Colonic mucosa (tissue), 4 donors: ENCODE data around the gene SLC17A4. TPM values are rescaled to one million over a fixed set of nuclear protein-coding genes. Genes with fewer than 3 reads are reported as not detected.

ENCODE experiments used
- DNase-seq: peaks from one replicate; pipeline ENCODE4 v3.0.0-alpha.2; 2020
- H3K27ac ChIP-seq: fragments of 200-600 bp; one replicate; pipeline ENCODE4 v1.8.0; 2021
- H3K27me3 ChIP-seq: fragments of 200-600 bp; one replicate; pipeline ENCODE4 v1.8.0; 2021
- H3K36me3 ChIP-seq: fragments of 200-600 bp; one replicate; pipeline ENCODE4 v1.8.0; 2021
- H3K4me1 ChIP-seq: fragments of 200-600 bp; one replicate; pipeline ENCODE4 v1.8.0; 2021; ENCODE audit warnings: mild to moderate bottlenecking
- H3K4me3 ChIP-seq: fragments of 200-600 bp; one replicate; pipeline ENCODE4 v1.8.0; 2021
- H3K9ac ChIP-seq, 2 donors: one replicate each; pipeline ENCODE4 v1.7.0; 2013; ENCODE audit warnings: control low read depth in 2 of 2, low read depth in 2 of 2, low read length in 2 of 2
- H3K9me3 ChIP-seq: fragments of 200-600 bp; one replicate; pipeline ENCODE4 v1.8.0; 2021
- intact Hi-C: fragments of 100-400 bp; cut with DNase I; formaldehyde crosslinking; loops from one replicate; pipeline ENCODE4 v1.14.1; 2022
- total RNA-seq, 2 donors: library from RNA; stranded (reverse); fragmentation: NEBNext Ultra II Directional in 1 of 2; extraction: Animal tissue kit (Norgen Biotek cat#: 25700) in 1 of 2; gene quantifications; one replicate each; pipeline ENCODE4 v1.2.1, GENCODE V29; 2021
- TF ChIP-seq, protein P1 (sequence below): fragments of 200-600 bp; IDR thresholded peaks from one replicate; pipeline ENCODE4 v1.8.0; 2022; ENCODE audit warnings: antibody characterized with exemption, mild to moderate bottlenecking
- donor health status: healthy.
- donor health status: DM: no; HTN: no; CAD: no.
- donor health status: DM: no; HTN: no; CAD: no.

Gene SLC17A4
- total RNA-seq, 2 donors from 2014 or later, result 11.3 to 27.7 TPM

DNA sequence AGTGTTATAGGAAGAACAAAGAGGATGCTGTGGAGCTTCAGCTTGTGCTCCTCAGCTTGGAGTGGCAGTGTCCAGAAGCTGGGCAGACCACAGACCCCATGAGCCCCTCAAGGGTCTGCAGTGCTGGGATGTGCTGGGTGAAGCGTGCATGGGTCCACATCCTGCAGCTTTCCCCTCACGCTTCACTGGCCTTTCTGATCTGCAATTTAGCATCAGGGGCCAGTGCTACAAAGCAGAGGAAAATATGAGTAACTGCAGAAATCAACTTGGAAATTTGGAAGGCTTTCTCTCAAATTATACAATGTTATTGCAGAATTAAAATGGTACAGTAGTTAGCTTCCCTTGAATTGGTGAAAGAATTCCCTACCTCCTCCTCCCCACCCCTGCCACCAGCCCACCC lies 10.1 kb downstream of the SLC17A4 start:
- Histone ChIP-seq H3K9me3 (no peaks in the 10 kb centered on the region), H3K4me3 (no peak overlapping the region), H3K36me3 (no peaks in the 10 kb centered on the region), H3K9ac (no peak overlapping the region), H3K27me3 (no peaks in the 10 kb centered on the region), H3K4me1 (no peaks in the 10 kb centered on the region), H3K27ac (no peak overlapping the region)
- TF ChIP-seq, protein P1, sequence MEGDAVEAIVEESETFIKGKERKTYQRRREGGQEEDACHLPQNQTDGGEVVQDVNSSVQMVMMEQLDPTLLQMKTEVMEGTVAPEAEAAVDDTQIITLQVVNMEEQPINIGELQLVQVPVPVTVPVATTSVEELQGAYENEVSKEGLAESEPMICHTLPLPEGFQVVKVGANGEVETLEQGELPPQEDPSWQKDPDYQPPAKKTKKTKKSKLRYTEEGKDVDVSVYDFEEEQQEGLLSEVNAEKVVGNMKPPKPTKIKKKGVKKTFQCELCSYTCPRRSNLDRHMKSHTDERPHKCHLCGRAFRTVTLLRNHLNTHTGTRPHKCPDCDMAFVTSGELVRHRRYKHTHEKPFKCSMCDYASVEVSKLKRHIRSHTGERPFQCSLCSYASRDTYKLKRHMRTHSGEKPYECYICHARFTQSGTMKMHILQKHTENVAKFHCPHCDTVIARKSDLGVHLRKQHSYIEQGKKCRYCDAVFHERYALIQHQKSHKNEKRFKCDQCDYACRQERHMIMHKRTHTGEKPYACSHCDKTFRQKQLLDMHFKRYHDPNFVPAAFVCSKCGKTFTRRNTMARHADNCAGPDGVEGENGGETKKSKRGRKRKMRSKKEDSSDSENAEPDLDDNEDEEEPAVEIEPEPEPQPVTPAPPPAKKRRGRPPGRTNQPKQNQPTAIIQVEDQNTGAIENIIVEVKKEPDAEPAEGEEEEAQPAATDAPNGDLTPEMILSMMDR, result no peak
- no peak for DNase-seq
- intact Hi-C loops, result no loop called here

DNA sequence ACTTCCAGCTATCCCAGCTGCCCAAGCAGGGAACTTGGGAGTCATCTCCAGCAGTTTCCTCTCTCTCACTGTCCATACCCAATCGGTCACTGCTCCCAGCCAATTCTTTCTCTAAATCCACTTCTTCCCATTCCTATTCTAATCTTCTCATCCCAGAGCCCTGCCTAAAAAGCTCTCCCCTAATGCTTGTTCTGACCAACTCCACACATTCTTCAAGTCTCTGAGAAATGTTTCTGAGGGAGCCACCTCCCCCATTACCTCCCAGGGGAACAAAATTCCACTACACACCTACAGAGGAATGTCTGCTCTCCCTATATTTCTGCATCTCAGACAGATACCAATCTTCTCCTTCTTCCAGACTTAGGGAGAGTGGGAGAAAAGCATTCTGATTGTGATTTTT lies 14.0 kb downstream of the SLC17A4 start:
- H3K9me3 ChIP-seq, result no peaks in the 10 kb centered on the region
- intact Hi-C loops, result no loop called here
- TF ChIP-seq, protein P1, result no peak

DNA sequence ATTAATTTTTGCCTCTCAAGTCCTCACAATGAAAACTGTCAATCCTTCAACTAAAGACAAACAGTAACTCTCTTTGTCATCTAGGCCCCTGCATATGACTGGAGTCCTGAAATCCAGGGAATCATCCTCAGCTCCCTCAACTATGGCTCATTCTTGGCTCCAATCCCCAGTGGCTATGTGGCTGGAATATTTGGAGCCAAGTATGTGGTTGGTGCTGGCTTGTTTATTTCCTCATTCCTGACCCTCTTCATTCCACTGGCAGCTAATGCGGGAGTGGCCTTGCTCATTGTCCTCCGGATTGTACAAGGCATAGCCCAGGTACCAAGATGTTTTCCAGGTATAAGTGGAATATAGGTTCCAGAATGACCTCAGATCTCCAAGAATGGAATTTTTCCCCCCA lies 15.4 kb downstream of the SLC17A4 start:
- H3K27ac ChIP-seq, result no peak overlapping the region
- no peaks in the 10 kb centered on the region for H3K4me1 ChIP-seq
- no peaks in the 10 kb centered on the region for H3K36me3 ChIP-seq
- H3K9ac ChIP-seq, result no peak overlapping the region
- no peak for DNase-seq
- H3K9me3 ChIP-seq, result no peaks in the 10 kb centered on the region
- intact Hi-C loops, result no loop called here
- TF ChIP-seq, protein P1, result no peak
- no peak overlapping the region for H3K4me3 ChIP-seq
- H3K27me3 ChIP-seq, result no peaks in the 10 kb centered on the region

More for the DNA sequence above, 14.0 kb downstream of the SLC17A4 start:
- Histone ChIP-seq H3K9ac (no peak overlapping the region), H3K4me3 (no peak overlapping the region), H3K4me1 (no peaks in the 10 kb centered on the region), H3K27me3 (no peaks in the 10 kb centered on the region), H3K36me3 (no peaks in the 10 kb centered on the region), H3K27ac (no peak overlapping the region)
- no peak for DNase-seq

DNA sequence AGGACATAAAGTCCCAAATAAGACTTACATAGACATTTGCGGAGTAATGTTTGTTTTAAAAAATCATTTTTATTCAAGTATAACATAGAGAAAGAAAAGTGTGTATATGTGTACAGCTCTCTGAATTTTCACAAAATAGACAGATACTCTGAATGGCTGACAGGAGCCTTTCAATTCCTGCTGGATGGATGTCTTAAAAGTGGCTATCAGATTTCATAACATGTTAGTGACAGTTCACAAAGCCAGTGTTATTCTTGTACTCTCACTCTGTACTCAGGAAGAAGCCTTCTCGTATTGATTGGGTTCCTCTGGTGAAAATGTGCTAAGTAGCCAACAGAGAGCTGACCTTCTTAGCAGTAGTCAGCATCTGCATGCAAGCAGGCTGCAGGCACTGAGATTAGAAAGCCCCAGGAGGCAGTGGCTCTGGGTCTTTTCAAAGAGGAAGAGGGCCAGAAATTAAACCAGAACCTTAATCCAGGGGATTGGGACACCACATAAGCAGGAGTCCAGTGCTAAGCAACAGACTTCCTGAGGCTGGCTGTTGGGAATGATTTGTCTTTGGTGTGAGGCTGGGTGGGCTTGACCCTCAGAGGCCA lies 19.7 kb downstream of the SLC17A4 start:
- no peaks in the 10 kb centered on the region for H3K9me3 ChIP-seq
- H3K4me3 ChIP-seq, result no peak overlapping the region
- H3K9ac ChIP-seq, result no peak overlapping the region
- no peaks in the 10 kb centered on the region for H3K27me3 ChIP-seq
- intact Hi-C loops, result no loop called here
- TF ChIP-seq, protein P1, result no peak
- no peaks in the 10 kb centered on the region for H3K36me3 ChIP-seq
- no peak overlapping the region for H3K27ac ChIP-seq
- DNase-seq, result no peak
- H3K4me1 ChIP-seq, result no peaks in the 10 kb centered on the region

DNA sequence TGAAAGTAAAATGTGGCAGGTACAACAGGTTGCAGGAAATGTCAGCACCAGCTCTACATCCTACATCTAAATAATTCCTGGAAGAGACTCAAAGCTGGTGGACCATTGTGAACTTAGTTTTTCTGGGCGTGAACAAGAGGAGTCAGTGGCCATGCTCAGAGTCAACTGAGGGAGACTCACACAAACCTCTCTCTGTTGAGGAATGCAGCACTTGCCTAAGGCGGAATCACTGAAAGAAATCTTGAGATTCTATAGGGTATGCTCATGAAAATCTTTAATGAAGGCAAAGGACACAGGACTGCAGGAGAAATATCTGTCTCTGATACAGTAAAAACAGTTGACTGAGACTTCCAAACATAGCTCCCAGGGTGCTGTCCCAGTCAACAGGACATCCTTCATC lies 22.5 kb downstream of the SLC17A4 start:
- Histone ChIP-seq H3K27me3 (no peaks in the 10 kb centered on the region), H3K4me1 (no peaks in the 10 kb centered on the region), H3K27ac (no peak overlapping the region), H3K9me3 (no peaks in the 10 kb centered on the region), H3K4me3 (no peak overlapping the region), H3K9ac (no peak overlapping the region), H3K36me3 (no peaks in the 10 kb centered on the region)
- TF ChIP-seq, protein P1, result no peak
- no peak for DNase-seq
- intact Hi-C loops, result no loop called here
